Endothelial cell of umbilical vein (primary cell): ENCODE results near the gene GREB1. TPM values are rescaled to one million over a fixed set of nuclear protein-coding genes. Genes with fewer than 3 reads are reported as not detected.

Source experiments
- BruUV-seq: library from RNA; stranded (reverse); fragments of 400-500 nt; replicated peaks from 2 replicates; lab custom pipeline; 2021; lab: Mats Ljungman, UMichigan
- CTCF ChIA-PET: fragments of 300-600, 350-600 bp; sonication (Branson Sonifier 250); formaldehyde crosslinking; loops from one replicate; lab custom pipeline; 2021; ENCODE audit warnings: antibody characterized with exemption, inconsistent platforms; lab: Charles Lee
- POLR2A ChIA-PET: fragments of 300-600, 350-600 bp; sonication (Branson Sonifier 250); formaldehyde crosslinking; loops from one replicate; lab custom pipeline; 2021; ENCODE audit warnings: antibody characterized with exemption, inconsistent platforms; lab: Charles Lee
- DNase-seq: peaks from one replicate; pipeline ENCODE4 v3.0.0-alpha.2; 2011; ENCODE audit warnings: low read depth, low spot score
- FAIRE-seq: peaks from 2 replicates; lab custom pipeline; 2011; peaks lifted over from hg19 to GRCh38; lab: Jason Lieb, UNC
- H2AFZ ChIP-seq: 2 replicates; pipeline ENCODE4 v1.6.0; 2012; ENCODE audit warnings: low read depth, low read length, control low read depth, inconsistent platforms
- H3K27ac ChIP-seq: 2 replicates; pipeline ENCODE4 v1.5.1; 2011; ENCODE audit warnings: low read depth, mild to moderate bottlenecking, control low read depth, low read length, moderate library complexity; ENCODE audit not compliant: insufficient read depth
- H3K27me3 ChIP-seq, 2 experiments: 2 replicates each; pipeline versions ENCODE4 v1.6.0 to v1.6.1; 2011; ENCODE audit warnings: low read length in 2 of 2, mixed read lengths in 1 of 2; ENCODE audit not compliant: control insufficient read depth in 2 of 2, insufficient read depth in 2 of 2
- H3K36me3 ChIP-seq, 2 experiments: 2 replicates in 1 of 2; 3 replicates in 1 of 2; pipeline ENCODE4 v1.5.1; 2011; ENCODE audit warnings: low read length in 2 of 2, mild to moderate bottlenecking in 1 of 2, moderate library complexity in 1 of 2; ENCODE audit not compliant: control insufficient read depth in 2 of 2, insufficient read depth in 2 of 2; ENCODE audit errors: extremely low read depth in 1 of 2
- H3K4me1 ChIP-seq: 3 replicates; pipeline ENCODE4 v1.5.1; 2011; ENCODE audit warnings: mild to moderate bottlenecking, low read length; ENCODE audit not compliant: control insufficient read depth, insufficient read depth; ENCODE audit errors: extremely low read depth
- H3K4me2 ChIP-seq: 2 replicates; pipeline ENCODE4 v1.6.1; 2011; ENCODE audit warnings: low read length, control low read depth, mixed read lengths; ENCODE audit not compliant: insufficient read depth
- H3K4me3 ChIP-seq, 3 experiments: fragments of 200-600 bp in 1 of 3; sonication (generic), shearing (Covaris generic) in 1 of 3; replicated peaks in 1 of 3; 2 replicates each; pipeline ENCODE4 v1.5.1; 2011 to 2016; ENCODE audit warnings: control low read depth in 3 of 3, low read length in 3 of 3, mild to moderate bottlenecking in 2 of 3, inconsistent platforms in 1 of 3, low read depth in 1 of 3, moderate library complexity in 1 of 3; ENCODE audit not compliant: insufficient read depth in 1 of 3
- H3K79me2 ChIP-seq: 2 replicates; pipeline ENCODE4 v1.6.0; 2012; ENCODE audit warnings: low read length, inconsistent platforms; ENCODE audit not compliant: control insufficient read depth, insufficient read depth
- H3K9ac ChIP-seq: replicated peaks from 2 replicates; pipeline ENCODE3; 2011; ENCODE audit warnings: low read length, control low read depth; ENCODE audit not compliant: insufficient read depth; ENCODE audit errors: extremely low read depth
- H3K9me1 ChIP-seq: replicated peaks from 3 replicates; pipeline ENCODE4 v1.6.0; 2011; ENCODE audit warnings: mild to moderate bottlenecking, low read length; ENCODE audit not compliant: control insufficient read depth, insufficient read depth; ENCODE audit errors: extremely low read depth
- H3K9me3 ChIP-seq: replicated peaks from 2 replicates; pipeline ENCODE4 v1.5.1; 2012; ENCODE audit warnings: low read length, inconsistent platforms; ENCODE audit not compliant: control insufficient read depth, insufficient read depth
- H4K20me1 ChIP-seq: replicated peaks from 2 replicates; pipeline ENCODE3; 2011; ENCODE audit warnings: mild to moderate bottlenecking, low read length; ENCODE audit not compliant: control insufficient read depth, insufficient read depth; ENCODE audit errors: extremely low read depth
- EZH2 ChIP-seq: IDR thresholded peaks from 2 replicates; pipeline ENCODE4 v1.6.1; 2012; ENCODE audit warnings: borderline replicate concordance, low read depth, mild to moderate bottlenecking, moderate library complexity, low read length, inconsistent platforms; ENCODE audit not compliant: severe bottlenecking
- FOS ChIP-seq: IDR thresholded peaks from 2 replicates; pipeline ENCODE4 v1.6.1; 2011; ENCODE audit warnings: mild to moderate bottlenecking, low read length, moderate library complexity, borderline replicate concordance; ENCODE audit not compliant: insufficient read depth
- GATA2 ChIP-seq: IDR thresholded peaks from 2 replicates; pipeline ENCODE4 v1.7.0; 2011; ENCODE audit warnings: low read depth, mild to moderate bottlenecking, moderate library complexity, mixed read lengths, low read length; ENCODE audit not compliant: insufficient read length, insufficient read depth
- JUN ChIP-seq: IDR thresholded peaks from 2 replicates; pipeline ENCODE4 v1.6.1; 2011; ENCODE audit warnings: borderline replicate concordance, low read depth; ENCODE audit not compliant: insufficient read length, insufficient read depth
- MAX ChIP-seq: IDR thresholded peaks from 2 replicates; pipeline ENCODE4 v1.6.1; 2011; ENCODE audit not compliant: insufficient read depth, insufficient read length
- MYC ChIP-seq: IDR thresholded peaks from one replicate; pipeline ENCODE4 v1.6.1; 2011; ENCODE audit warnings: mild to moderate bottlenecking, low read depth, low read length
- POLR2A ChIP-seq: IDR thresholded peaks from 2 replicates; pipeline ENCODE4 v1.6.1; 2012; ENCODE audit warnings: low read depth, mild to moderate bottlenecking, control low read depth, low read length
- dilution Hi-C: fragments of 300-500 bp; cut with MboI; formaldehyde crosslinking; loops from one replicate; pipeline ENCODE4 v1.15.0; 2019; ENCODE audit warnings: low sequenced_read_pairs; ENCODE audit not compliant: extremely low pct_ligation_motif_present
- intact Hi-C: fragments of 100-400 bp; cut with micrococcal nuclease; formaldehyde crosslinking; loops from one replicate; pipeline ENCODE4 v1.10.0; 2022
- polyA plus RNA-seq, 4 experiments: library from polyadenylated mRNA; depleted of rRNA in 3 of 4; stranded (reverse) in 3 of 4; unstranded in 1 of 4; fragments of >200 nt; gene quantifications; 2 replicates each; pipeline versions ENCODE4 v1.2.1 to v1.2.3, GENCODE V29; 2011 to 2012; ENCODE audit warnings: missing spikeins in 1 of 4
- total RNA-seq: library from RNA; stranded (reverse); gene quantifications from 2 replicates; pipeline ENCODE4 v1.2.3, GENCODE V29; 2021
- TF ChIP-seq, protein P1 (sequence below), 2 donors: IDR thresholded peaks; 1 replicate in 1 of 2; 2 replicates in 1 of 2; pipeline ENCODE4 v1.5.1; 2011; ENCODE audit warnings: low read length in 2 of 2, mild to moderate bottlenecking in 2 of 2, moderate library complexity in 2 of 2, control low read depth in 1 of 2, inconsistent platforms in 1 of 2, low read depth in 1 of 2; ENCODE audit not compliant: insufficient read depth in 1 of 2; ENCODE audit errors: extremely low read depth in 1 of 2

Gene GREB1
- total and polyA plus RNA-seq, 2 donors (not counting 3 experiments of a cell fraction or from before 2014, with no cell fraction given): 0.17 to 0.58 TPM

GRCh38 chr2:11655495-11655894, 121.7 kb downstream of the GREB1 start:
- Histone ChIP-seq H3K4me3 (no peak overlapping the region), H3K27ac (no peak overlapping the region), H4K20me1 (no peaks in the 10 kb centered on the region), H3K9ac (no peak overlapping the region), H3K4me1 (no peaks in the 10 kb centered on the region), H3K27me3 (peaks cover 0 to 2% of the 10 kb centered on the region in 2 experiments), H3K36me3 (no peaks in the 10 kb centered on the region), H3K79me2 (no peaks in the 10 kb centered on the region), H3K9me1 (no peaks in the 10 kb centered on the region), H2AFZ (no peak overlapping the region), H3K4me2 (no peak overlapping the region), H3K9me3 (no peaks in the 10 kb centered on the region)
- intact Hi-C loops: no loop called here
- FAIRE-seq: no peak
- CTCF ChIA-PET: interaction anchor here (1.3 kb wide), 1 partner anchor 9 kb away, joined by 3 read pairs; no protein-coding TSS in a partner anchor
- TF ChIP-seq FOS (no peak), JUN (no peak), MYC (no peak), MAX (no peak), GATA2 (no peak), POLR2A (no peak), EZH2 (no peak)
- TF ChIP-seq, protein P1, sequence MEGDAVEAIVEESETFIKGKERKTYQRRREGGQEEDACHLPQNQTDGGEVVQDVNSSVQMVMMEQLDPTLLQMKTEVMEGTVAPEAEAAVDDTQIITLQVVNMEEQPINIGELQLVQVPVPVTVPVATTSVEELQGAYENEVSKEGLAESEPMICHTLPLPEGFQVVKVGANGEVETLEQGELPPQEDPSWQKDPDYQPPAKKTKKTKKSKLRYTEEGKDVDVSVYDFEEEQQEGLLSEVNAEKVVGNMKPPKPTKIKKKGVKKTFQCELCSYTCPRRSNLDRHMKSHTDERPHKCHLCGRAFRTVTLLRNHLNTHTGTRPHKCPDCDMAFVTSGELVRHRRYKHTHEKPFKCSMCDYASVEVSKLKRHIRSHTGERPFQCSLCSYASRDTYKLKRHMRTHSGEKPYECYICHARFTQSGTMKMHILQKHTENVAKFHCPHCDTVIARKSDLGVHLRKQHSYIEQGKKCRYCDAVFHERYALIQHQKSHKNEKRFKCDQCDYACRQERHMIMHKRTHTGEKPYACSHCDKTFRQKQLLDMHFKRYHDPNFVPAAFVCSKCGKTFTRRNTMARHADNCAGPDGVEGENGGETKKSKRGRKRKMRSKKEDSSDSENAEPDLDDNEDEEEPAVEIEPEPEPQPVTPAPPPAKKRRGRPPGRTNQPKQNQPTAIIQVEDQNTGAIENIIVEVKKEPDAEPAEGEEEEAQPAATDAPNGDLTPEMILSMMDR (IDR thresholded peaks at IDR 0.05; ENCODE audit: extremely low read depth in 1 of 2, insufficient read depth in 1 of 2, low read depth in 1 of 2, low read length in 2 of 2): no peak
- BruUV-seq: no TSS peak
- POLR2A ChIA-PET: no interaction called here
- dilution Hi-C loops: no loop called here
- DNase-seq: no peak
